Measurements from ENCODE around the gene EDDM3A. TPM values are rescaled to one million over a fixed set of nuclear protein-coding genes. Genes with fewer than 3 reads are reported as not detected.

EDDM3A gene
- polyA plus RNA-seq, 1 donor from 2014 or later, result not detected

DNA sequence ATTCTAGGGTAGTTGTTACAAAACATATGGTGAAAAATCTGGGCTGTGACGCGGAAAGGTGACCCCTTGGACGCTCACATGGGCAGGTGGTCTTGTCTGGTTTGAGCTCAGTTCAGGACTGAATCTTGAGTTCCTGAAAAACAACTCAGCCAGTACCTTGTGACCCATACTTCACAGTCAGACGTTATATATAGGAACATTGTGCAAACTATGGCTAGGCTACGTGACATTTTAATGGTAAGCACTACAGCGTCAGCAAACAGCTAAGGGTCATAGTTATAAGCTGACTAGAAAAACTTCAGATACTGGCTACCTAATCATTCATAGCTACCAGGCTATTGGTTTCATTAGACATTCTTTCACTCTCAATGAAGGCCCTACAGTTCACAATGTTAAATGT is 14.8 kb upstream of the EDDM3A start:
- Histone ChIP-seq H3K9ac (ENCODE audit: low read length) (no peak overlapping the region), H3K27ac (ENCODE audit: low read length) (no peak overlapping the region), H3K9me3 (ENCODE audit: low read length) (no peaks in the 10 kb centered on the region)

DNA sequence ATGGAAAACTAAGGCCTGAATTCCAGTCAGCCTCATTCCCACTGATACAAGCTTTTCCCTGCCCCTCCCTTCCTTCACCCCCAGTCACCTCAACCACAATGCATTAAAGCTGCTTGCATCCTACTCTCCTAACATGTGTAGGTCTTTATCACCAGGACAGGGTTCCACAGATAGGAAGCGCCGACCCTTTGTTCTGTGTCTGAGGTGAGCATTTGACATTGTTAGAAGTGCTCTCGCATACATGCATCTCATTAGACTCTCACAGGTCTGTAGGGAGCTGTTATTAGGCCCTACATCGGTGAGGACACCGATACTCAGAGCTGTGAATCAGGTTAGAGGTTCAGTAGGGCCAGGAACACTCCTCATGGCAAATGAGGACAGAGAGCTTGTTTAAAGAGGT is 13.2 kb upstream of the EDDM3A start:
- Histone ChIP-seq H3K4me3 (ENCODE audit: low read length) (no peak overlapping the region), H3K27ac (ENCODE audit: low read length) (no peak overlapping the region), H4K20me1 (ENCODE audit: insufficient read depth) (no peaks in the 10 kb centered on the region), H3K9me3 (ENCODE audit: low read length) (no peaks in the 10 kb centered on the region), H3K9me2 (ENCODE audit: insufficient read depth, low read length) (no peaks in the 10 kb centered on the region), H3K36me3 (ENCODE audit: insufficient read depth, low read length) (no peaks in the 10 kb centered on the region), H3K79me2 (replicated peaks; ENCODE audit: insufficient read depth, low read length) (no peaks in the 10 kb centered on the region), H2AFZ (ENCODE audit: low read depth, low read length) (no peak overlapping the region), H3K9ac (ENCODE audit: low read length) (no peak overlapping the region), H3K4me2 (ENCODE audit: low read length) (no peak overlapping the region), H3K27me3 (ENCODE audit: insufficient read depth, low read depth, low read length) (no peaks in the 10 kb centered on the region), H3F3A (ENCODE audit: insufficient read depth, low read length, poor library complexity, severe bottlenecking) (no peaks in the 10 kb centered on the region)
- no peak for TF ChIP-seq MXI1 (conservative IDR thresholded peaks at IDR 0.05; ENCODE audit: poor library complexity, severe bottlenecking)
- TF ChIP-seq, protein P1, sequence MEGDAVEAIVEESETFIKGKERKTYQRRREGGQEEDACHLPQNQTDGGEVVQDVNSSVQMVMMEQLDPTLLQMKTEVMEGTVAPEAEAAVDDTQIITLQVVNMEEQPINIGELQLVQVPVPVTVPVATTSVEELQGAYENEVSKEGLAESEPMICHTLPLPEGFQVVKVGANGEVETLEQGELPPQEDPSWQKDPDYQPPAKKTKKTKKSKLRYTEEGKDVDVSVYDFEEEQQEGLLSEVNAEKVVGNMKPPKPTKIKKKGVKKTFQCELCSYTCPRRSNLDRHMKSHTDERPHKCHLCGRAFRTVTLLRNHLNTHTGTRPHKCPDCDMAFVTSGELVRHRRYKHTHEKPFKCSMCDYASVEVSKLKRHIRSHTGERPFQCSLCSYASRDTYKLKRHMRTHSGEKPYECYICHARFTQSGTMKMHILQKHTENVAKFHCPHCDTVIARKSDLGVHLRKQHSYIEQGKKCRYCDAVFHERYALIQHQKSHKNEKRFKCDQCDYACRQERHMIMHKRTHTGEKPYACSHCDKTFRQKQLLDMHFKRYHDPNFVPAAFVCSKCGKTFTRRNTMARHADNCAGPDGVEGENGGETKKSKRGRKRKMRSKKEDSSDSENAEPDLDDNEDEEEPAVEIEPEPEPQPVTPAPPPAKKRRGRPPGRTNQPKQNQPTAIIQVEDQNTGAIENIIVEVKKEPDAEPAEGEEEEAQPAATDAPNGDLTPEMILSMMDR (IDR thresholded peaks at IDR 0.05; ENCODE audit: poor library complexity, severe bottlenecking), result no peak
- TF ChIP-seq EZH2 (IDR thresholded peaks at IDR 0.05; ENCODE audit: borderline replicate concordance, insufficient read depth, low read length, poor library complexity, severe bottlenecking), result no peak
- TF ChIP-seq TAF1 (IDR thresholded peaks at IDR 0.05; ENCODE audit: low read depth), result no peak
- TF ChIP-seq POLR2AphosphoS5 (IDR thresholded peaks at IDR 0.05), result no peak
- no peak for TF ChIP-seq SMC3 (conservative IDR thresholded peaks at IDR 0.05; ENCODE audit: poor library complexity)
- TF ChIP-seq EP300 (conservative IDR thresholded peaks at IDR 0.05; ENCODE audit: poor library complexity, severe bottlenecking), result no peak
- TF ChIP-seq, protein P2, sequence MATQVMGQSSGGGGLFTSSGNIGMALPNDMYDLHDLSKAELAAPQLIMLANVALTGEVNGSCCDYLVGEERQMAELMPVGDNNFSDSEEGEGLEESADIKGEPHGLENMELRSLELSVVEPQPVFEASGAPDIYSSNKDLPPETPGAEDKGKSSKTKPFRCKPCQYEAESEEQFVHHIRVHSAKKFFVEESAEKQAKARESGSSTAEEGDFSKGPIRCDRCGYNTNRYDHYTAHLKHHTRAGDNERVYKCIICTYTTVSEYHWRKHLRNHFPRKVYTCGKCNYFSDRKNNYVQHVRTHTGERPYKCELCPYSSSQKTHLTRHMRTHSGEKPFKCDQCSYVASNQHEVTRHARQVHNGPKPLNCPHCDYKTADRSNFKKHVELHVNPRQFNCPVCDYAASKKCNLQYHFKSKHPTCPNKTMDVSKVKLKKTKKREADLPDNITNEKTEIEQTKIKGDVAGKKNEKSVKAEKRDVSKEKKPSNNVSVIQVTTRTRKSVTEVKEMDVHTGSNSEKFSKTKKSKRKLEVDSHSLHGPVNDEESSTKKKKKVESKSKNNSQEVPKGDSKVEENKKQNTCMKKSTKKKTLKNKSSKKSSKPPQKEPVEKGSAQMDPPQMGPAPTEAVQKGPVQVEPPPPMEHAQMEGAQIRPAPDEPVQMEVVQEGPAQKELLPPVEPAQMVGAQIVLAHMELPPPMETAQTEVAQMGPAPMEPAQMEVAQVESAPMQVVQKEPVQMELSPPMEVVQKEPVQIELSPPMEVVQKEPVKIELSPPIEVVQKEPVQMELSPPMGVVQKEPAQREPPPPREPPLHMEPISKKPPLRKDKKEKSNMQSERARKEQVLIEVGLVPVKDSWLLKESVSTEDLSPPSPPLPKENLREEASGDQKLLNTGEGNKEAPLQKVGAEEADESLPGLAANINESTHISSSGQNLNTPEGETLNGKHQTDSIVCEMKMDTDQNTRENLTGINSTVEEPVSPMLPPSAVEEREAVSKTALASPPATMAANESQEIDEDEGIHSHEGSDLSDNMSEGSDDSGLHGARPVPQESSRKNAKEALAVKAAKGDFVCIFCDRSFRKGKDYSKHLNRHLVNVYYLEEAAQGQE (IDR thresholded peaks at IDR 0.05; ENCODE audit: borderline replicate concordance), result no peak
- TF ChIP-seq RAD21 (conservative IDR thresholded peaks at IDR 0.05), result no peak

More for the DNA sequence above, 14.8 kb upstream of the EDDM3A start:
- H3F3A ChIP-seq (ENCODE audit: insufficient read depth, low read length, poor library complexity, severe bottlenecking), result no peaks in the 10 kb centered on the region
- TF ChIP-seq TAF1 (IDR thresholded peaks at IDR 0.05; ENCODE audit: low read depth), result no peak
- TF ChIP-seq EZH2 (IDR thresholded peaks at IDR 0.05; ENCODE audit: borderline replicate concordance, insufficient read depth, low read length, poor library complexity, severe bottlenecking), result no peak
- no peak for TF ChIP-seq SMC3 (conservative IDR thresholded peaks at IDR 0.05; ENCODE audit: poor library complexity)
- TF ChIP-seq POLR2AphosphoS5 (IDR thresholded peaks at IDR 0.05), result no peak
- no peak for TF ChIP-seq EP300 (conservative IDR thresholded peaks at IDR 0.05; ENCODE audit: poor library complexity, severe bottlenecking)
- TF ChIP-seq MXI1 (conservative IDR thresholded peaks at IDR 0.05; ENCODE audit: poor library complexity, severe bottlenecking), result no peak
- H3K9me2 ChIP-seq (ENCODE audit: insufficient read depth, low read length), result no peaks in the 10 kb centered on the region
- H3K4me3 ChIP-seq (ENCODE audit: low read length), result no peak overlapping the region
- H3K36me3 ChIP-seq (ENCODE audit: insufficient read depth, low read length), result no peaks in the 10 kb centered on the region
- no peak overlapping the region for H2AFZ ChIP-seq (ENCODE audit: low read depth, low read length)
- H3K27me3 ChIP-seq (ENCODE audit: insufficient read depth, low read depth, low read length), result no peaks in the 10 kb centered on the region
- H4K20me1 ChIP-seq (ENCODE audit: insufficient read depth), result no peaks in the 10 kb centered on the region
- no peaks in the 10 kb centered on the region for H3K79me2 ChIP-seq (replicated peaks; ENCODE audit: insufficient read depth, low read length)
- H3K4me2 ChIP-seq (ENCODE audit: low read length), result no peak overlapping the region
